HFF-Myc (cell line): Measurements from ENCODE around the gene HNRNPUL1.

Experiments used
- DNase-seq: peaks from one replicate; pipeline ENCODE4 v3.0.0-alpha.2; 2011; ENCODE audit warnings: low read depth; ENCODE audit errors: extremely low read depth
- H3K4me3 ChIP-seq: replicated peaks from 2 replicates; pipeline ENCODE4 v1.5.1; 2011; ENCODE audit warnings: low read depth, mild to moderate bottlenecking, control low read depth, low read length
- CTCF ChIP-seq: IDR thresholded peaks from 2 replicates; pipeline ENCODE4 v1.5.1; 2012; ENCODE audit warnings: mild to moderate bottlenecking, low read depth, low read length, control low read depth; ENCODE audit errors: missing control alignments

The HNRNPUL1 gene

DNA sequence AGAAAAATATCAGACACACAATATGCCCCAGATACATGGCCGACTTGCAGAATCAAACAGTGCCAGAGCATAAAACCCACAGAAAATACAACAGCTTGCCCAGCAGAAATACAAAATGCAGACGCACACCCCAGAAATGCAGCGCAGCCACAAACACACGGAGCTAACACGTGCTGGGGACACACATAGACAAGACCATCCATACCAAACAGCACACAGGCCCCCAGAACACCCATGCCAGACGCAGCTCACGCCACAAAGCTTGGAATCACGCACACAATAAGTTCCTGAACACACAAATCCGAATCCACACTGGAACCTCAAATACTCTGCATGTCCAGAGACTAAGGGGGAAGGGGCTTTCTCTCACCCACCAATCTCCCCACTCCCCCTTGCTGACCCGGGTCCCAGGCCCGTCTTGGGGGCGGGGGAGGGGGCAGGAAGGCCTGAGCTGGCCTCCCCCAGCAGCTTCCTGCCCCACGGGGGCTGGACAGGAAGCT lies 63.0 kb downstream of the HNRNPUL1 start:
- H3K4me3 ChIP-seq: no peak overlapping the region
- DNase-seq: no peak
- TF ChIP-seq CTCF: no peak

DNA sequence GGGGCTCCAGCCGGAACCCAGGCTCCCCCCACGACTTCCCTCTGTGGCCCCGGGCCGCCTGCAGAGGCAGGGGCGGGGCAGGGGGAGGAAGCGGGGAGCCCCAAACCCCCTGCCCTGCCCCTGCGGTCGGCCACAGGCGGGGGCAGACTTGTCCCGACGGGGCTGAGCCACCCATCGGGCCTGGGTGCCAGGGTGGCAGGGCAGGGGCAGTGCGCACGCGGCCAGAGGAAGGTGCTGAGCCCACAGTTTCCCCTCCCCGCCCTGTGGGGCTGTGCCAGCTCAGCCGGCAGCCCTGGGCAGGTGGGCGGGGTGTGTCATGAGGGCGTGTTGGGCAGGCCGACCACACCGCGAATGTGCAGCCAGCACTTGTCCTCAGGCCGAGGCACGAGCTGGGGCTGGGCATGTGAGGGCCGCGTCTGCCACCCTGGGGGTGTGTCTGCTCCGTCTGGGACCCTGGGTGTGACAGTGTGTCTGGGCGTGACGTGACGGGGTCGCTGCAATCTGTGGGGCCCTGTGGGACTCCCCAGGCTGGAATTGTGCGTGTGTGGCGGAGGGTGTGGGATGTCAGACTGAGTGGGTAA lies 63.5 kb downstream of the HNRNPUL1 start:
- H3K4me3 ChIP-seq: no peak overlapping the region
- TF ChIP-seq CTCF: no peak
- DNase-seq: no peak

GRCh38 chr19:41328157-41328841 lies 64.1 kb downstream of the HNRNPUL1 start:
- DNase-seq: no peak
- H3K4me3 ChIP-seq: no peak overlapping the region
- TF ChIP-seq CTCF: no peak

GRCh38 chr19:41328842-41329225 lies 64.7 kb downstream of the HNRNPUL1 start:
- DNase-seq: no peak
- no peak overlapping the region for H3K4me3 ChIP-seq
- no peak for TF ChIP-seq CTCF

GRCh38 chr19:41330481-41330880 lies 66.3 kb downstream of the HNRNPUL1 start:
- no peak for TF ChIP-seq CTCF
- H3K4me3 ChIP-seq: no peak overlapping the region
- DNase-seq: no peak

DNA sequence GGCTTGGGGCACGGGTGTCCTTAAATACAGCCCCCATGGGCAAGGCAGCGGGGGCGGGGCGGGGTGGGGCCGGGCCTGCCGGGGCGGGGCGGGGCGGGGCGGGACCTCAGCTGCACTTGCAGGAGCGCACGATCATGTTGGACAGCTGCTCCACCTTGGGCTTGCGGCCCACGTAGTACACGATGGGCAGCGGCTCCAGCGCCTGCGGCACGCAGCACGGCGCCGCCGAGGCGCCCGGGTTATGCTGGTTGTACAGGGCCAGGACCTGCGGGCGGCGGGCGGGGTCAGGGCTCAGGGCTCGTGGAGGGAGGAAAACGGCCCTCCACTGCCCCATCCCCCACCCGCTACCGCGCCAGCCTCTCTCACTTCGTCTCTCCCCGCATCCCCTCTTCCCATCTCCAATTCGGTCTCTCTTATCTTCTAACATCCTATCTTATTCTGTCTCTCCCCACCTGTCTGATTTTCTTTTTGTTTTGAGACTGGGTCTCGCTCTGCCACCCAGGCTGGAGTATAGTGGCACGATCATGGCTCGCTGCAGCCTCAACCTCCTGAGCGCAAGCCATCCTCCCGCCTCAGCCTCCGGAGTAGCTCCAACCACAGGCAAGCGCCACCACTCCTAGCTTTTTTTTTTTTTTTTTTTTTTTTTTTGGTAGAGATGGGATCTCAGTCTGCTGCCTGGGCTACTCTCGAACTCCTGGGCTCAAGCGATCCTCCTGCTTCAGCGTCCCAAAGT lies 66.9 kb downstream of the HNRNPUL1 start:
- TF ChIP-seq CTCF: no peak
- H3K4me3 ChIP-seq: no peak overlapping the region
- DNase-seq: no peak
